ENCODE data around the gene STPG4.
"Not testable (repeated sequence)": the region's sequence is repeated elsewhere in the genome, so short reads cannot be mapped to it uniquely, and the experiment has no call there.

STPG4 gene

DNA sequence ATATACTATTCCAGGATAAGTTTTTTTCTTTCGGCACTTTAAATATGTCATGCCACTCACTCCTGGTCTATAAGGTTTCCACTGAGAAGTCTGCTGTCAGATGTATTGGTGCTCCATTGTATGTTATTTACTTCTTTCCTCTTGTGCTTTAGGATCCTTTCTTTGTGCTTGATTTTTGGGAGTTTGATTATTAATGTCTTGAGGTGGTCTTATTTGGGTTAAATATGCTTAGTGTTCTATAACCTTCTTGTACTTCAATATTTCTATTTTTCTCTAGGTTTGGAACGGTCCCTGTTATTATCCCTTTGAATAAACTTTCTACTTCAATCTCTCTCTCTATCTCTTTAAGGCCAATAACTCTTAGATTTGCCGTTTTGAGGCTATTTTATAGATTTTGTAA, 28.3 kb downstream of the STPG4 start:
- DNase-seq (ENCODE audit: low spot score), result no peak

DNA sequence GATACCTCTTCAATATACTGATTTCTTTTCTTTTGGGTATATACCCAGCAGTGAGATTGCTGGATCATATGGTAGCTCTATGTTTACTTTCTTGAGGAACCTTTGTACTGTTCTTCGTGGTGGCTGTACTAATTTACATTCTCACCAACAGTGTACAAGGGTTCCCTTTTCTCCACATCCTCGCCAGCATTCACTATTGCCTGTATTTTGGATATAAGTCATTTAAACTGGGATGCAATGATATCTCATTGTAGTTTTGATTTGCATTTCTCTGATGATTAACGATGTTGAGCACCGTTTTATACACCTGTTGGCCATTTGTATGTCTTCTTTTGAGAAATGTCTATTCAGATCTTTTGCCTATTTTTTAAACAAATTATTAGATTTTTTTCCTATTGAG, 30.4 kb downstream of the STPG4 start:
- not testable (repeated sequence) for DNase-seq (ENCODE audit: low spot score)

DNA sequence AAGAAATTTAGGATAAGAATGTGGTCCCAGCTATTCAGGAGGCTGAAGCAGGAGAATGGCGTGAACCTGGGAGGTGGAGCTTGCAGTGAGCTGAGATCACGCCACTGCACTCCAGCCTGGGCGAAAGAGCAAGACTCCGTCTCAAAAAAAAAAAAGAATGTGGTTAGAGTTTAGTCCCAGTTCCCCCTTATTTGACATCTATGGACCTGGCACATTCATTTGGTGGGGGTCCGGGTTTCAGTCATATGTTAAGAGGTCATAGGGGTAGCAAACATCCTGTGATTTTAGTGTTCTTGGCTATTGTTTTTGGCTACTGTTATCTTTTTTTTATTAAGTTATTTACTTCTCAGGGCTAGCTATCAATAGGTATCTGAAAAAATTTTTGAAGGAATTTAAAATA, 34.7 kb downstream of the STPG4 start:
- DNase-seq (ENCODE audit: low spot score), result not testable (repeated sequence)

DNA sequence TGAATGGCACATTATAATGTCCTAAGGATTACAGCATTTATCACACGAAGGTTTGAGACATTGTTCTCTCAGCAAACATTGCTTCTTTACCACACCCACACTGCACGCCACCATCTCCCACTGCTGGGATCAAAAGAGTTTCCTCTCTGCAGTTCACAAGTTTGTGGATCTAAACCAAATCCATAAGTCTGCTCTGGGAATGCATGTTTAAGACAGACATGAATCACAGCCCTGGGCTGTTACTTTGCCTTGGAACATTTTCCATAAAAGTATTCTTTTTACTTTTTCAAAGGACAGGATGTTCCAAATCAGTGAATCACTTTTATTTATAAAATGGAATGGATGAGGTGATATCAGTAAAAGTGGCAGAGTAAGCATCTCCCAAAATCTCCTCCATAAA, 36.1 kb downstream of the STPG4 start:
- DNase-seq (ENCODE audit: low spot score), result no peak

DNA sequence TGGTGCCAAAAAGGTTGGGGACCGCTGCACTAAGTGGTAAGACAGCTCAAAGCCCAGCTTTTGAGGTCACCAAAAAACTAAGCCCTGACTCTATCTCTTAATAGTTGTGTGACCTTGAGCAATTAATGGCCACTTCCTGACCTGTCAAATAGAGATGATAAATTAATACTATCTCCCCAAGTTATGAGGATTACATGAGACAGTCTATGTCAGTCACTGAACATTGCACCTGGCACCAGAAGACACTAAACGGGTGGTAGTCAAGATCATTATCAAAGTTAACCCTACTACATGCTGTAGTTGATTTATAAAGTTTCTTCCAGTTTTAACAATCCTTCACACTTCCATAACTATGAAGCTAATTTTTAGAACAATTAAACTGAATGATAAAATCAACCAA, 36.5 kb downstream of the STPG4 start:
- DNase-seq (ENCODE audit: low spot score), result no peak

DNA sequence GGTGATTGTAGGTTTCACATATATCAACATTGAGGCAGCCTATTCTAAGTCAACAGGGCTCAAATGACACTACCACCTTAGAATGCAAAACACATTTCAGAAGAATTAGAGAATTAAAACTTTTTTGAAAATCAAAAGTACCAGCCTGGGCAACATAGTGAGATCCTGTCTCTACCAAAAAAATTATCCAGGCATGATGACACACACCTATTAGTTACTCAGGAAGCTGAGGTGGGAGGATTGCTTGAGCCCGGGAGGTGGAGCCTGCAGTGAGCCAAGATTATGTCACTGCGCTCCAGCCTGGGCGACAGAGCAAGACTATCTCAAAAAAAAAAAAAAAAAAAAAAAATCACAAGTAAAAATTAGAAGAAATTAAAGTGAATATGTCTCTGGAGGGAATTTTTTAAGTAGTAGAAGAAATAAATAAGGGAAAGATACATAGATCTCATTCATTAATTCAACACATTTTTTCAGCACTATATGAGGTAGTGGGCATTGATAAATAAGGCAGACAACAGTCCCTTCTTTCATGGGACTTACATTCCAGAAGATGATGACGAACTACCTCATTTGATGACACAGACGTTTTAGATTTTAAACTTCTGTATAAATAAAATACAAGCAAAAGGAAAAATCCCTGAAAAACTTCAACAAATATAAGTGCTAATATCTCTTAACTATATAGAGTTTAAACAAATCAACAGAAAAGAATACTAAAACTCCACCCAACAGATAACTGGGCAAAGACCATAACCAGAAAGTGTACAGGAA, 42.3 kb downstream of the STPG4 start:
- DNase-seq (ENCODE audit: low spot score), result no peak

DNA sequence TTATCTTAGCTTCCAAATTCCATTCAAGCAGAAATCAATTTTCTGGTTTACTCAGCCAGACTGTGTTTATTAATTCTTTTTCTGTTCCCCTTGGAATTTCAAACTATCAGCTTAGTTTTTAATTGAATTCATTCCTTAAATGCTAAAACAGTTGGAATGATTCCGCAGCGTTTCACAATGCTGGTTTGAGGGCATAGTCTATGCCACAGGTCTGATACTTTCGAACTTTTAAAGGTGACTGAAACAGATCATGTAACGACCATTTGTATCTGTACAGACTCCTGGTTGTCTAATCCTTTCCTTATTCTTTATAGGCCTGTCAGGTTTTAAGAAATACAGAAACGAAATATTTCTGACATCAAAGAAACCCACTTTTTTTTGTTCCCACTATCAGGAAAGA, 45.4 kb downstream of the STPG4 start:
- DNase-seq (ENCODE audit: low spot score), result no peak

DNA sequence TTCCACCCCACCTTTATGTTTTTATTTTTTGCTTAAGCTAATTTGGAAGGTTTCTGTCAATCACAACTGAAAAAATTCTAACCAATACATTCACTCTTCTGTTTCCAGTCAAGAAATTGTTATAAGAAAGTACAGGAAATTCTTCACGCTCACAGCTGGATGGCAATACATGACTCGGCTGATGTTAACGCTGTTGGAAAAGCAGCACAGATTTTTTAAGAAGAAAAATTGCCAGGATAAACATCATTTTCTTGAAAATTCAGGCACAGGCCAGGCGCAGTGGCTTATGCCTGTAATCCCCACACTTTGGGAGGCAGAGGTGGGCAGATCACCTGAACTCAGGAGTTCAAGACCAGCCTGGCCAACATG, 46.1 kb downstream of the STPG4 start:
- no peak for DNase-seq (ENCODE audit: low spot score)

DNA sequence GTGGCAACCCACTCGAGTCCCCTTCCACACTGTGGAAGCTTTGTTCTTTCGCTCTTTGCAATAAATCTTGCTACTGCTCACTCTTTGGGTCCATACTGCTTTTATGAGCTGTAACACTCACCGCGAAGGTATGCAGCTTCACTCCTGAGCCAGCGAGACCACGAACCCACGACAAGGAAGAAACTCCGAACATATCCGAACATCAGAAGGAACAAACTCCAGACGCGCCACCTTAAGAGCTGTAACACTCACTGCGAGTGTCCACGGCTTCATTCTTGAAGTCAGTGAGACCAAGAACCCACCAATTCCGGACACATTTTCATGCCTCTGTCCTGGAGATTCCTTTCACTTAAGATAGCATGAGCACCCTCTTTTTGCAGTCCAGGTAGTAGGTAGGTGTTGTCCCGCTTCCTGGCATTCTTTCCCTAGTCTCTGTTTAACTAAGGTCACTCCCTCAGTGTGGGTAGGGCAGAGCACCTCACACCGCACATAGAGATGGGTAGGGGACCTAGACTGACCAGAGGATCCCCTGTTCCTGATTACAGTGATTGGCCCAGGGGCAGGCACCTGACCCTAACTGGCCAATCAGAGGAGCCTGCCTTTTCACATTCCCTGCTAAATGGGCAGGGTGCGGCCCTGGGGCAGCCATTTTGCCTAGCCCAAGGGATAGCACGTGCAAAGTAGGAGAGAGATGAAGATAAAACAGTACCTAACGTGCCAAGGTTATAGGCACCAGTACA, 46.7 kb downstream of the STPG4 start:
- DNase-seq (ENCODE audit: low spot score), result not testable (repeated sequence)

DNA sequence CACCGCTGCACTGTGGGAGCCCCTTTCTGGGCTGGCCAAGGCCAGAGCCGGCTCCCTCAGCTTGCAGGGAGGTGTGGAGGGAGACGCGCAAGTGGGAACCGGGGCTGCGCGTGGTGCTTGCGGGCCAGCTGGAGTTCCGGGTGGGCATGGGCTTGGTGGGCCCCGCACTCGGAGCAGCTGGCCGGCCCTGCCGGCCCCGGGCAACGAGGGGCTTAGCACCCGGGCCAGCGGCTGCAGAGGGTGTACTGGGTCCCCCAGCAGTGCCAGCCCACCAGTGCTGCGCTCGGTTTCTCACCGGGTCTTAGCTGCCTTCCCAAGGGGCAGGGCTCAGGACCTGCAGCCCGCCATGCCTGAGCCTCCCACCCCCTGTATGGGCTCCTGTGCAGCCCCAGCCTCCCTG, 47.9 kb downstream of the STPG4 start:
- DNase-seq (ENCODE audit: low spot score), result not testable (repeated sequence)

DNA sequence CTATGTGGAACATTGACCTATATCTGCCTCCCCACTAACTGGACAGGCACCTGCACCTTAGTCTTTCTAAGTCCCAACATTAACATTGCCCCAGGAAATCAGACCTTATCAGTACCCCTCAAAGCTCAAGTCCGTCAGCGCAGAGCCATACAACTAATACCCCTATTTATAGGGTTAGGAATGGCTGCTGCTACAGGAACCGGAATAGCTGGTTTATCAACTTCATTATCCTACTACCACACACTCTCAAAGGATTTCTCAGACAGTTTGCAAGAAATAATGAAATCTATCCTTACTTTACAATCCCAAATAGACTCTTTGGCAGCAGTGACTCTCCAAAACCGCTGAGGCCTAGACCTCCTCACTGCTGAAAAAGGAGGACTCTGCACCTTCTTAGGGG, 48.9 kb downstream of the STPG4 start:
- not testable (repeated sequence) for DNase-seq (ENCODE audit: low spot score)

DNA sequence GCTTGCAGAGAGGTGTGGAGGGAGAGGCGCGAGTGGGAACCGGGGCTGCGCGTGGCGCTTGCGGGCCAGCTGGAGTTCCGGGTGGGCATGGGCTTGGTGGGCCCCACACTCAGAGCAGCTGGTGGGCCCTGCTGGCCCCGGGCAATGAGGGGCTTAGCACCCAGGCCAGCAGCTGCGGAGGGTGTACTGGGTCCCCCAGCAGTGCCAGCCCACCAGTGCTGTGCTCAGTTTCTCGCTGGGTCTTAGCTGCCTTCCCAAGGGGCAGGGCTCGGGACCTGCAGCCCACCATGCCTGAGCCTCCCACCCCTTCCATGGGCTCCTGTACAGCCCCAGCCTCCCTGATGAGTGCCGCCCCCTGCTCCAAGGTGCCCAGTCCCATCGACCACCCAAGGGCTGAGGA, 55.4 kb downstream of the STPG4 start:
- not testable (repeated sequence) for DNase-seq (ENCODE audit: low spot score)

DNA sequence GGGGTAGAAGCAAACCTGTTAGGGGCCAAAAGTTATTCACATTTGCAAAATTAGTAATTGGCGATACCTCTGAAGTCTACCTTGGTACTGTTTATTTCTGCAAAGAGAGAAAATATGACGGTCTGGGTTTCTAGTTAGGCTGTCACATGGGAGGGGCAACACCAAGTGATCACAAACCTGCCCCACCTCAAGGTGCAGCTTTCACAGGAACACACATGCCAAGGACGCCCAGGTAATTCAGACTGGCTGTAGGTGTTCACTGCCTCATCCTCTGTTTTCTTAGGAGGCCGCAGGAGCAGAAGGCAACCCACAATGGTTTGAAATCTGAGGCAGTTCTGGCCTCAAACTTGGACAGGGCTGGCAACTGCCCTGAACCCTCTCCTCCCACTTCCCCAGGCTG, 56.2 kb downstream of the STPG4 start:
- DNase-seq (ENCODE audit: low spot score), result no peak

DNA sequence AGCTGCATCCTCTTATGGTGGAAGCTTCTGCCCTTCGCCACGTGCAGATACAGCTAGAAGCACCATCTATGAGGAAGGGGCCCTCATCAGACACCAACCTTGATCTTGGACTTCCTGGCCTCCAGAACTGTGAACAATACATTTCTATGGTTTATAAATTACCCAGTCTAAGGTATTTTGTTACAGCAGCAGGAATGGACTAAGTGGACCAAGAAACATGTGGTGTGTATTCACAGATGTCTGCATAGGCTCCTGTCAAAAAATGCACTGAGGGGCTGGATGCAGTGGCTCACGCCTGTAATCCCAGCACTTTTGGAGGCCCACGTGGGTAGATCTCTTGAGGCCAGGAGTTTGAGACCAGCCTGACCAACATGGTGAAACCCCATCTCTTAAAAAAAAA, 57.5 kb downstream of the STPG4 start:
- DNase-seq (ENCODE audit: low spot score), result no peak

DNA sequence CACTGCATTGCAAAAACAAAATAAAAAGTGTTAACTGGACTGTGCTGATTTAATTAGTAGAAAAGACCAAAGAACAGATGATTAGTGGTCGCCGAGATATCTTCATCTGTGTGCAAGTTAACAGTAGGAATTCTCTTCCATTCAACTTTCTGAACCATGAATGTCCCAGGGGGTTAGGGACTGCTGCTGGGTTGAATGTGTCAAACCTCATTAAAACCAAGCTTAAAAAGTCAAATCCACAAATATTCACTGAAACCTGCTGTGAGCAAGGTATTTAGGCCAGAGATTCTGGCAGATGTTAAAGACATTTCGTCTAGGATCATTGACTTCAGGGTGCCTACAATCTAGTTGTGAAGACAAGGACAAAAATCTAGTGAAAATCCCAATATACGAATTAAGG, 58.7 kb downstream of the STPG4 start:
- no peak for DNase-seq (ENCODE audit: low spot score)

DNA sequence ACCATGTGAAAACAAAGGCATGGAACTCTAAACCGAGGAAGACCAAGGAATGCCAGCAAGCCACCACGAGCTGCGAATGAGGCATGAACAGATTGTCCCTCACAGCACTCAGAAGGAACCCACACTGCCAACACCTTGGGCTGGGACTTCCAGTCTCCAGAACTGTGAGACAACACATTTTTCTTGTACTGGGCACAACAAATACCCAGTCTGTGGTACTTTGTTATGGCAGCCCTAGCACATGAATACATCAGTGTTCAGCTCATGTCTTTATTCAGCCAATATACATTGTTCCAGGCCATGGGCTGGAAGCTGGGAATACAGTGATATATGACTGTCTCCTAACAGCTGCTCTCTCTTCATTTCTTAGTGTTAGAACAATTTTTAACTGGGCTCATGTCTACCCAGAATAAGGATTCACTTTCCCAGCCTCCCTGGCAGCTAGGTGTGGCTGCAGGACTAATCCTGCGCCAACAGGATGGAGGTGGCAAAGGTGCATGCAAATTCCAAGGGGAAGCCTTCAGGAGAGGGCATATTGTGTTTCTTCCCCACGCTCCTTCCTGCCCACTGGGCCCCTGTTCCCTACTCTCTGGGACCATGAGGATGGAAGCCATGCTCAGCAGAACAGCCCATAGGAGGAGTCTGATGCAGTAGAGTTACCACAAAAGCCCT, 59.6 kb downstream of the STPG4 start:
- DNase-seq (ENCODE audit: low spot score), result no peak

DNA sequence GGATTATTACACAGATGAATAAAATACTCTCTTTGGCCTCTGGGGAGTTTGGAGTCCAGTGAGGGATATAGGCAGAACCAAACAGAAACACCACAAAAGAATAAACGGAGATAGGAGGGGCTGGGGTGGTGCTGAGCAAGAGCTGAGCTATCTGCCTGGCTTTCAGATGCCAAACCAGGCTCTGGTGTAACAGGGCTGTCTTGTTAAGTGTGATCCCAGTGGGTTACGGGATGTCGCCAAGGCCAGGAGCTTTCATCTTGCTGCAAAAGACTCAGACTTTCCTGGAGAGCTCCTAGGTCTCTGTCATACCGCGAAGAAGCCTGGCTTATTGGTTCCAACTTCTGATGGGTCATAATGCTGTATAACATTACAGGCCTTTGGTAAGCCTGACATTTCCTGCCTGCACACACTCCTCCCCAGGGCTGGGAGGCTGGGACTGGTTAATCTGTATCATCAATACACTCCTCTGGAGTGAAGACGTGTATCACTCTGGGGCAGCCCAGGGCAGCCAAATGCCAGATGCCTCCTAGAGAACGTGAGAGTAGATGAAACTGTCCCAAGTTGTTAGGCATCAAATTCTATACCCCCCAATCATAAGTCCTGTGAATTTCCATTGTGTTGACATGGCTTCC, 60.5 kb downstream of the STPG4 start:
- no peak for DNase-seq (ENCODE audit: low spot score)

DNA sequence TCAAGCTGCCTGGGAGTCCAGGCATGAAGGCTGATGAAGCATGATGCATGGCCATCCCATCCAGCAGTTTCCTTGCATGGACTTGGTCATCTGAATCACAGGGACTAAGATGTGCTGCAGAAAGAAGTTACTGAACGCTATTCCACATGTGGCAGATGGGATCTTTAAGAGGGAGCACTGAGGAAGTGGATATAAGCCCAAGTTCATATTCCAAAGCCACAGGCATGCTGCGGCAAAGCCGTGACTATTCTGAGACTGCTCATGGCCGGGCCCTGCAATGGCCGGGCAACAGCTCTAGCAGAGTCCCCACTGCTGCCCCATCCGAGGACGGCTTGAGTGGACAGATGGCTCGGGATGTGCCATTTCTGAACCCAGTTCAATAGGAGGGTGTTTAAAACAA, 61.5 kb downstream of the STPG4 start:
- DNase-seq (ENCODE audit: low spot score), result no peak

DNA sequence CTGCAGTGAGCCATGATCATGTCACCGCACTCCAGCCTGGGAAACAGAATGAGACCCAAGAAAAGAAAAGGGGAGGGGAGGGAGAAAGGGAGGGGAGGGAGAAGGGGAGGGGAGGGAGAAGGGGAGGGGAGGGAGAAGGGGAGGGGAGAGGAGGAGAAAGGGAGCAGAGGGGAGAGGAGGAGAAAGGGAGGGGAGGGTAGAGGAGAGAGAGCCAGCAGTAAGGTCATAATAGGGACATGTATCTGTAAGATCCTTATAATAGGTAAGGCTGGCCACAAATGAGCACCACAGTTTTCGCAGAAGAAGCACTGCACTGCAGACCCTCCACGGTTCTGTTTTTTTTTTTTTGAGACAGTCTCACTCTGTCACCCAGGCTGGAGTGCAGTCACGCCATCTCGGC, 62.6 kb downstream of the STPG4 start:
- DNase-seq (ENCODE audit: low spot score), result no peak

DNA sequence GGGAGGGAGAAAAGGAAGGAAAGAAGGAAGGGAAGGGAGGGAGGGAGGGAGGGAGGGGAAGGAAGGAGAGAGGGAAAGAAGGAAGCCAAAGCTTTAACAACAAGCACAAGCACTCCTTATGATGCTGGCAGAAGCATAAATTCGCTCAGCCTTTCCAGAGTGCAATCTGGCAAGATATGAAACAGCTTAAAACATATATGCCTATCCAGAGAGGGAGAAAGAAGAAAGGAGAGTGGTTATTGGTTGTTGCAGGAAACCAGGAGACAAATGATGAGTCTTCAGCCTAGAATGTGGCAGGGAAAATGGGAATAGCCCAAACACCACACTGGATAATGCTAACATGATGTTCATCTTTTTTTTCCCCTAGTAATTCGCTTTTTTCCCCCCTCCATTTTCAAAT, 64.0 kb downstream of the STPG4 start:
- no peak for DNase-seq (ENCODE audit: low spot score)

DNA sequence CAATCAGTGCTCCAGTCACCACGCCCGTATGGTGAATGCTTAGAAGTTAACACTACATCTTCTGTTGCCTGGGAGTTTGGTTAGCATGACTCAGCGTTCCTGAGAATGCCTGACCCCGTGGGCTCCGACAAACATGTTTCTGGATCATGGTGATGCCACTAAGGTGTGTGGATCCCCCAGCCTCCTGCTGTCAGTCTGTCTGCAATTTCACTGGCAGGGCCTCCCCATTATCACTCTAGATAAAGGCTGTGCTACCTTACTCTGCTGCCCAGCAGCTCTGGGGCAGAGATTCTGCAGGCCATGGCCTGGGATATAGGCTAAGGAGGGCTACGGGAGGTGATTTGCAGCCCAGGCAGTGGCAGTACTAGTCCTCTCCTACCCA, 66.0 kb downstream of the STPG4 start:
- DNase-seq (ENCODE audit: low spot score), result no peak

DNA sequence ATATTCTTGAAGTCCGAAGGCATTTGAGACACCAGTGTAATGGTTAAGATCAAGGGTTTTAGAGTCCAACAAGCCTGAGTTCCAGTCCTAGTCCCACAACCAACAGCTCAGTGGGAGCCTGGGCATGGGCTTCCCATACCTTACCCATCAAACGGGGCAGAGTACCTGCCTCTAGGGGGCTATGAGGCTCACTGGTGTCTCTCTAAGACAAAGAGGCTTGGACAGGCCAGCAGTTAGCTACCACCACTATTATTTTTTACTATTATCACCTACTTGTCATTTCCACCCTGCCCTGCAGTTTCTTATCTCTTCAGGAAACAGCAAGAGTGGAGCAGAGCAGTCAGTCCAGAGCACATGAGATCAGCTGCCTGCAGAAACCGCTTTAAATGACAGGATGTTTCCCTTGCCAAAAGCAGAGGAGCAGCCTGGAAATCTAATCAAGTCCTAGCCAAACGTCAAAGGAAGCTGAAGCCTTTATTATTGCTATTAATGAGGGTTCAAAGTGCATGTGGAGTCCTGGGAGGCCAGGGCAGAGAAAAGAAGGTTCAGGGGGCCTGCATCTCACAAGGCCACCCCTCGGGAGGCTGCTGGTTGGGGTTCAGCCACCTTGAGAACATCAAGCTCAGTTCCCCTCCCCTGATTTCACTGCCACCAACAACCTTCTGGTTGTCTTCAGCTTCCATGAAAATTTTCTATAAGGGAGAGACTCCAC, 66.6 kb downstream of the STPG4 start:
- DNase-seq (ENCODE audit: low spot score), result no peak
